CD1c-positive myeloid dendritic cell (primary cell): ENCODE results near the gene FER.
"Not testable (repeated sequence)": the region's sequence is repeated elsewhere in the genome, so short reads cannot be mapped to it uniquely, and the experiment has no call there.

Source experiments
- DNase-seq: peaks from one replicate; pipeline ENCODE4 v3.0.0-alpha.2; 2016; ENCODE audit errors: extremely low spot score

Gene FER

GRCh38 chr5:108881133-108881532 lies 133.4 kb downstream of the FER start:
- DNase-seq, result no peak

- no peak for DNase-seq
Measured at GRCh38 chr5:108884736-108885135, 137.0 kb downstream of the FER start.

GRCh38 chr5:108898257-108898656 lies 150.6 kb downstream of the FER start:
- DNase-seq, result no peak

- DNase-seq, result no peak
Measured at GRCh38 chr5:108898707-108899106, 151.0 kb downstream of the FER start.

GRCh38 chr5:108899244-108899643 lies 151.5 kb downstream of the FER start:
- DNase-seq, result not testable (repeated sequence)

- no peak for DNase-seq
Measured at GRCh38 chr5:108900668-108901067, 153.0 kb downstream of the FER start.

GRCh38 chr5:108905805-108906204 lies 158.1 kb downstream of the FER start:
- no peak for DNase-seq

GRCh38 chr5:108910627-108911026 lies 162.9 kb downstream of the FER start:
- no peak for DNase-seq

- DNase-seq, result no peak
Measured at GRCh38 chr5:108911055-108911454, 163.4 kb downstream of the FER start.

GRCh38 chr5:108917596-108917995 lies 169.9 kb downstream of the FER start:
- DNase-seq, result no peak

GRCh38 chr5:108919591-108920326 lies 172.1 kb downstream of the FER start:
- no peak for DNase-seq

- DNase-seq, result no peak
Measured at GRCh38 chr5:108924457-108924961, 176.8 kb downstream of the FER start.

- DNase-seq, result no peak
Measured at GRCh38 chr5:108925073-108925472, 177.4 kb downstream of the FER start.

GRCh38 chr5:108930107-108930506 lies 182.4 kb downstream of the FER start:
- no peak for DNase-seq

GRCh38 chr5:108935611-108936010 lies 187.9 kb downstream of the FER start:
- DNase-seq, result no peak

- DNase-seq, result no peak
Measured at GRCh38 chr5:108937221-108937620, 189.5 kb downstream of the FER start.

GRCh38 chr5:108940506-108940905 lies 192.8 kb downstream of the FER start:
- DNase-seq, result no peak

- DNase-seq, result no peak
Measured at GRCh38 chr5:108941746-108942145, 194.0 kb downstream of the FER start.

- no peak for DNase-seq
Measured at GRCh38 chr5:108942701-108943100, 195.0 kb downstream of the FER start.

GRCh38 chr5:108945094-108945493 lies 197.4 kb downstream of the FER start:
- no peak for DNase-seq

GRCh38 chr5:108946008-108946407 lies 198.3 kb downstream of the FER start:
- DNase-seq, result no peak

- DNase-seq, result no peak
Measured at GRCh38 chr5:108947164-108947563, 199.5 kb downstream of the FER start.

GRCh38 chr5:108950276-108950675 lies 202.6 kb downstream of the FER start:
- no peak for DNase-seq

GRCh38 chr5:108953940-108954339 lies 206.2 kb downstream of the FER start:
- DNase-seq, result no peak
